ENCODE data around the gene IRS1. TPM values are rescaled to one million over a fixed set of nuclear protein-coding genes. Genes with fewer than 3 reads are reported as not detected.

Gene IRS1
- total and polyA plus RNA-seq, 7 donors: 2.3 to 29.1 (median 18.5) TPM

DNA sequence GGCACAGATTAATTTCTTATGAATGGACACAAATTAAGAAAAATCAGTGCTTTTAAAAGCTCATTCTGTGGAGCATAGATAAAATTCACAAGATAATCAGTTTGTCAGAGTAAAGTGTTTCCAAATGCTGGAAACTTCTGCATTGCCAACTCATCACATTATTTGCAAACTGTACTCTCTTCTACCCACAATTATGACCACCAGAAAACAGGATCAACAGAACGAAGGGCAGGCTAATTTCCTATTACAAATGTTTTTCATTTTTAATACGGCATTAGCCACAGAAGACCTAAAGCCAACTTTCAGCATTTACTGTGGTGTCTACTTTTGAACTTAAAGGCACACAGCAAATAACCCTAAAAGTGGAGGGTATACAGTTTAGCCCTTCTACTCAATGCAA is 6.0 kb downstream of the IRS1 start:
- intact Hi-C loops (cut with DNase I): loop anchor here (1.0 to 10.0 kb wide), 4 partner anchors 141 to 609 kb away; no protein-coding TSS in a partner anchor
- peaks cover 0 to 75% (median 57%) of the 10 kb centered on the region in 4 donors for H3K4me1 ChIP-seq
- H3K27ac ChIP-seq: peak overlapping the region; percentile 89 to 97 (median 96)
- DNase-seq: no peak
- peak overlapping the region; percentile 61 to 91 (median 78) for H3K4me3 ChIP-seq
- H3K27me3 ChIP-seq: no peaks in the 10 kb centered on the region
- H3K36me3 ChIP-seq: no peaks in the 10 kb centered on the region
- WGBS, 2 donors: 63 to 79% methylated on average over 2 of the region's 2 CpGs
- no peaks in the 10 kb centered on the region for H3K9me3 ChIP-seq
- TF ChIP-seq CTCF (IDR thresholded peaks at IDR 0.05) (no peak), POLR2AphosphoS5 (IDR thresholded peaks at IDR 0.05) (no peak), POLR2A (IDR thresholded peaks at IDR 0.05) (no peak), EP300 (IDR thresholded peaks at IDR 0.05) (no peak)

DNA sequence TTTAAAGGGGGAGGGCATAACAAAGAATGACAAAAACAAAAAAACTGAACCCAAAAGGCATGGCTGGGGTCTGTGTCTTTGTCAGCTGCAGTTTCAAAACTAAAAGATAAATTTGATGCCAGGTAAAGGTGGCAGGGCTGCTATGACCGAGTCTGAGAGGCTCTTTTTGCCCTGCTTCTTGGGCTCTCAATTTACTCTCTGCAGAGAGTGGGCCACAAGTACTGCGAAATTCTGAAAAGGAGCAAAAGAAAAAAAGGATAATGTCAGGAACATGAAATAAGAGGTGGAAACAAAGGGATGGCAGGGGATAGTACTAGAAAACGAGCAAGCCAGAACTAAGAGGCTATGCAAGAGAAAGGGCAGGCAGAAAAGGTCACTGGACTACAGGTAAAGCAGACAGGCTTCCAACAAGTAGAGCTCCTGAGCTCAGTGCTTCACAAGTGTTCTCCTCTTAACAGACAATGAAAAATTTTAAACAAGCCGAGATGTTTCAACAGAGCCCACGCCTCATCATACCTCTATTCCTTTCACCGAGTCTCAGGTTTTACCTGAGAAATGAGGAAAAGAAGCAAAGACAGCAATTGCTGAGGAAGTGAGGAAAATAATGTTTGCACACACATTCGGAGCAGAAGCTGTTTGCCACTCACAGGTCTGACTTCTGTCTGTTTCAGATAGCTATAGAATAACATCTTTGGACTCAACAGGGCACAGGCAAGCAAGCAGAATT is 7.3 kb downstream of the IRS1 start:
- H3K9me3 ChIP-seq: no peaks in the 10 kb centered on the region
- H3K4me1 ChIP-seq: peaks cover 0 to 83% (median 61%) of the 10 kb centered on the region in 4 donors
- H3K27ac ChIP-seq: peak overlapping the region; percentile 89 to 97 (median 96)
- TF ChIP-seq CTCF (IDR thresholded peaks at IDR 0.05): no peak
- 44 to 52% methylated on average over 7 of the region's 7 CpGs for WGBS, 2 donors
- no peaks in the 10 kb centered on the region for H3K27me3 ChIP-seq
- no peak for DNase-seq
- H3K36me3 ChIP-seq: no peaks in the 10 kb centered on the region
- intact Hi-C loops (cut with DNase I): loop anchor here (5.0 to 10.0 kb wide), 3 partner anchors 140 to 608 kb away; no protein-coding TSS in a partner anchor
- H3K4me3 ChIP-seq: peak overlapping the region; percentile 61 to 85 (median 72)

DNA sequence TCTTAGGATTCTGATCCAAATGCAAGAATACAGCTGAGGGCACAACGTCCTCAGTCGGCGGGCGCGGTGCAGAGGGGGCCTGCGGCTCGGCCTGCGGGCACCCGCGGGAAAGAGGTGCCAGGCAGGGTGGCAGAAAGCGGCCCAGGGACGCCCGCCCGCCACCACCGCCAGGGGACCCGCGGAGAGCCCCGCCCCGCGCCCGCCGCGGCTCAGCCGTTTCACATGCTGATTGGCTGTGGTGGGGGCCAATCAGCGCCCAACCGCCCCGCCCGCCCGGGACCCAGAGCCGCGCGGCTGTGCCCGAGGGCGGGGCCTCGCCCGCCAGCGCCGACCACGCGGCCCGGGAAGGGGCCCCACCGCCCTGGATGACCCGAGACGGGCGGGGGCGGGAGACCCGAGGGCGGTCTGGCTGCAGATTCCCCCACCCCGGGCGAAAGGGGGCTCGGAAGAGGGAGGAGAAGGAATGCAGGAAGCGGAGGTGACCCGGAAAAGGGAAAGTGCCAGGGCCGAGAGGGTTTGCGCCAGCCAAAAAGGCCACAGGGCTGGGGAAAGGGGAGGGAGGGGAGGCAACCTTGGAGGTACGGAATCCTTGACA is 8.0 kb downstream of the IRS1 start:
- Histone ChIP-seq H3K9me3 (no peaks in the 10 kb centered on the region), H3K27me3 (no peaks in the 10 kb centered on the region), H3K4me1 (peaks cover 0 to 84% (median 62%) of the 10 kb centered on the region in 4 donors), H3K36me3 (no peaks in the 10 kb centered on the region), H3K27ac (peak overlapping the region; percentile 89 to 97 (median 96)), H3K4me3 (peak overlapping the region; percentile 61 to 85 (median 72))
- DNase-seq: peak; percentile 95
- 0% methylated on average over 56 of the region's 56 CpGs for WGBS, 2 donors
- intact Hi-C loops (cut with DNase I): loop anchor here (5.0 to 10.0 kb wide), 3 partner anchors 139 to 607 kb away; no protein-coding TSS in a partner anchor
- TF ChIP-seq POLR2A (IDR thresholded peaks at IDR 0.05) (no peak), POLR2AphosphoS5 (IDR thresholded peaks at IDR 0.05) (peak in 3 of 4 donors; percentile 39 to 70 (median 40)), EP300 (IDR thresholded peaks at IDR 0.05) (no peak), CTCF (IDR thresholded peaks at IDR 0.05) (peak; percentile 11 to 66 (median 59))

GRCh38 chr2:226791056-226791486 is 8.5 kb downstream of the IRS1 start:
- Histone ChIP-seq H3K9me3 (no peaks in the 10 kb centered on the region), H3K4me1 (peaks cover 0 to 84% (median 64%) of the 10 kb centered on the region in 4 donors), H3K27me3 (no peaks in the 10 kb centered on the region), H3K36me3 (no peaks in the 10 kb centered on the region), H3K4me3 (peak overlapping the region; percentile 61 to 85 (median 72)), H3K27ac (peak overlapping the region; percentile 89 to 97 (median 96))
- intact Hi-C loops (cut with DNase I): loop anchor here (5.0 to 10.0 kb wide), 3 partner anchors 139 to 606 kb away; no protein-coding TSS in a partner anchor
- WGBS, 2 donors: 3 to 14% methylated on average over 24 of the region's 24 CpGs
- DNase-seq: peak; percentile 86
- TF ChIP-seq CTCF (IDR thresholded peaks at IDR 0.05): no peak
- peak in 2 of 4 donors; percentile 57 to 78 for TF ChIP-seq POLR2AphosphoS5 (IDR thresholded peaks at IDR 0.05)
- peak in 1 of 4 donors; percentile 69 for TF ChIP-seq EP300 (IDR thresholded peaks at IDR 0.05)
- no peak for TF ChIP-seq POLR2A (IDR thresholded peaks at IDR 0.05)
